A549 (cell line): ENCODE measurements around the gene ENAH.

Experiments
- CTCF ChIP-seq: fragments of >200 bp; sonication (Bioruptor Twin); formaldehyde crosslinking; IDR thresholded peaks from 3 replicates; pipeline ENCODE4 v1.5.1; 2016
- POLR2A ChIP-seq: IDR thresholded peaks from 2 replicates; pipeline ENCODE4 v1.6.1; 2012; ENCODE audit warnings: mild to moderate bottlenecking, low read length

GRCh38 chr1:225464851-225465792 lies 187.8 kb downstream of the ENAH start:
- TF ChIP-seq CTCF: no peak
- no peak for TF ChIP-seq POLR2A
